Stomach (tissue), 4 donors: ENCODE measurements around the gene SOX5.

ENCODE experiments used
- EP300 ChIP-seq: sonication (generic); formaldehyde crosslinking; IDR thresholded peaks from one replicate; pipeline ENCODE4 v1.6.1; 2017; ENCODE audit warnings: antibody characterized with exemption
- POLR2A ChIP-seq, 4 donors: fragments of 450-650 bp; IDR thresholded peaks; one replicate each; pipeline ENCODE4 v1.6.1; 2016; ENCODE audit warnings: antibody characterized with exemption in 4 of 4, control low read depth in 2 of 4, mild to moderate bottlenecking in 1 of 4, moderate library complexity in 1 of 4
- TF ChIP-seq, protein P1 (sequence below), 7 experiments: fragments of 450-650 bp in 4 of 7; fragments of 200-600 bp in 3 of 7; sonication (generic) in 3 of 7; IDR thresholded peaks; one replicate each; pipeline ENCODE4 v1.5.1; 2016 to 2019; ENCODE audit warnings: antibody characterized with exemption in 7 of 7, control low read depth in 2 of 7, mild to moderate bottlenecking in 1 of 7

DNA sequence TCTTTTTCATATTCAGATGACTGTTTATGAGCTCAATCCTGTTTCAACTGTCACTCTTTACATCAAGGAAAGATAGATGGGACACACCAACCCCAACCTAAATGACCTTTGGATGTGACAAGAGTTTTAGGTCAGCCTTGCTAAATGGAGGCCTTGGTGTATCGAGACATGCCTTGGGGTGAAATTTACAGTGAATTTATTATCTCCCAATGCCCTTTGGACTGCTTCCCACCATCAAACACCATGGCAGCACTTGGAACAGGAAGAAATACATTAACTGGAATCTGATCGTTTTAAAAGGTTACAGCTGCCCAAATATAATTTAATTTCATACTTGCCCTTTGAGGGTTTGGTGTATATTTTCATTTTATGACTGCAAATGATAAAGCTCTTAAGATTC is 327.6 kb downstream of the SOX5 start:
- TF ChIP-seq, protein P1, sequence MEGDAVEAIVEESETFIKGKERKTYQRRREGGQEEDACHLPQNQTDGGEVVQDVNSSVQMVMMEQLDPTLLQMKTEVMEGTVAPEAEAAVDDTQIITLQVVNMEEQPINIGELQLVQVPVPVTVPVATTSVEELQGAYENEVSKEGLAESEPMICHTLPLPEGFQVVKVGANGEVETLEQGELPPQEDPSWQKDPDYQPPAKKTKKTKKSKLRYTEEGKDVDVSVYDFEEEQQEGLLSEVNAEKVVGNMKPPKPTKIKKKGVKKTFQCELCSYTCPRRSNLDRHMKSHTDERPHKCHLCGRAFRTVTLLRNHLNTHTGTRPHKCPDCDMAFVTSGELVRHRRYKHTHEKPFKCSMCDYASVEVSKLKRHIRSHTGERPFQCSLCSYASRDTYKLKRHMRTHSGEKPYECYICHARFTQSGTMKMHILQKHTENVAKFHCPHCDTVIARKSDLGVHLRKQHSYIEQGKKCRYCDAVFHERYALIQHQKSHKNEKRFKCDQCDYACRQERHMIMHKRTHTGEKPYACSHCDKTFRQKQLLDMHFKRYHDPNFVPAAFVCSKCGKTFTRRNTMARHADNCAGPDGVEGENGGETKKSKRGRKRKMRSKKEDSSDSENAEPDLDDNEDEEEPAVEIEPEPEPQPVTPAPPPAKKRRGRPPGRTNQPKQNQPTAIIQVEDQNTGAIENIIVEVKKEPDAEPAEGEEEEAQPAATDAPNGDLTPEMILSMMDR (IDR thresholded peaks at IDR 0.05), result no peak
- TF ChIP-seq POLR2A (IDR thresholded peaks at IDR 0.05) (no peak), EP300 (no peak)
